OCI-LY3 (cell line): ENCODE results near the gene ZNF662.
"Not testable (repeated sequence)": the region's sequence is repeated elsewhere in the genome, so short reads cannot be mapped to it uniquely, and the experiment has no call there.

Experiments
- H2AFZ ChIP-seq: fragments of 200-600, 300-600 bp; shearing (Covaris generic); 2 replicates; pipeline ENCODE4 v1.6.0; 2014; ENCODE audit warnings: antibody characterized with exemption, low read depth, low read length
- H3K27ac ChIP-seq: fragments of 200-600, 300-600 bp; sonication (generic); 2 replicates; pipeline ENCODE4 v1.5.1; 2014; ENCODE audit warnings: mild to moderate bottlenecking, low read length, moderate library complexity, mixed read lengths
- H3K27me3 ChIP-seq: fragments of 200-600, 300-600 bp; sonication (generic); 2 replicates; pipeline ENCODE4 v1.6.1; 2014; ENCODE audit warnings: low read depth, low read length, mixed read lengths
- H3K36me3 ChIP-seq: fragments of 200-600, 300-600 bp; sonication (generic); replicated peaks from 2 replicates; pipeline ENCODE3; 2014; ENCODE audit warnings: low read depth, low read length, mixed read lengths
- H3K4me1 ChIP-seq: fragments of 300-600, 200-600 bp; sonication (generic); 2 replicates; pipeline ENCODE4 v1.6.1; 2014; ENCODE audit warnings: low read length, mixed read lengths
- H3K4me2 ChIP-seq: fragments of 200-600, 300-600 bp; sonication (generic); 2 replicates; pipeline ENCODE4 v1.6.1; 2014; ENCODE audit warnings: low read length, mixed read lengths
- H3K4me3 ChIP-seq: fragments of 300-600, 200-600 bp; sonication (generic); 2 replicates; pipeline ENCODE4 v1.5.1; 2014; ENCODE audit warnings: antibody characterized with exemption, mild to moderate bottlenecking, low read length, moderate library complexity
- H3K79me2 ChIP-seq: fragments of 300-600, 200-600 bp; shearing (Covaris generic); 2 replicates; pipeline ENCODE4 v1.6.1; 2014; ENCODE audit warnings: mild to moderate bottlenecking, low read length, mixed read lengths
- H3K9ac ChIP-seq: fragments of 300-600, 200-600 bp; shearing (Covaris generic); 2 replicates; pipeline ENCODE4 v1.6.0; 2014; ENCODE audit warnings: mild to moderate bottlenecking, low read length, moderate library complexity
- H3K9me3 ChIP-seq: fragments of 200-600, 300-600 bp; shearing (Covaris generic); 2 replicates; pipeline ENCODE4 v1.6.1; 2014; ENCODE audit warnings: low read length, mixed read lengths; ENCODE audit not compliant: insufficient read depth
- H4K20me1 ChIP-seq: fragments of 200-600, 300-600 bp; sonication (generic); 2 replicates; pipeline ENCODE4 v1.6.1; 2016; ENCODE audit warnings: low read length, mixed read lengths; ENCODE audit not compliant: insufficient read depth
- CTCF ChIP-seq: fragments of 200-600, 300-600 bp; sonication (generic); IDR thresholded peaks from 2 replicates; pipeline ENCODE4 v1.5.1; 2014; ENCODE audit warnings: antibody characterized with exemption, low read length, low read depth
- EZH2phosphoT487 ChIP-seq: fragments of 200-600 bp; shearing (Covaris generic); IDR thresholded peaks from 2 replicates; pipeline ENCODE4 v1.6.1; 2018; ENCODE audit warnings: antibody characterized with exemption, mixed run types, low read depth

Gene ZNF662

GRCh38 chr3:42876940-42877720 lies 28.8 kb upstream of the ZNF662 start:
- peaks cover 5% of the 10 kb centered on the region; the same call in 1 of the 2 replicates for H3K27me3 ChIP-seq
- no peak overlapping the region for H3K4me2 ChIP-seq
- no peak overlapping the region for H3K27ac ChIP-seq
- no peaks in the 10 kb centered on the region for H3K9me3 ChIP-seq
- H2AFZ ChIP-seq = no peak overlapping the region
- peaks cover 9% of the 10 kb centered on the region for H3K4me1 ChIP-seq
- H3K36me3 ChIP-seq = no peaks in the 10 kb centered on the region
- H3K79me2 ChIP-seq = no peaks in the 10 kb centered on the region
- no peak overlapping the region for H3K4me3 ChIP-seq
- H3K9ac ChIP-seq = no peak overlapping the region
- no peaks in the 10 kb centered on the region for H4K20me1 ChIP-seq
- TF ChIP-seq EZH2phosphoT487 (no peak), CTCF (no peak)

- H3K4me3 ChIP-seq = no peak overlapping the region
- no peak overlapping the region for H3K27ac ChIP-seq
- H2AFZ ChIP-seq = no peak overlapping the region
- H3K27me3 ChIP-seq = peaks cover 5% of the 10 kb centered on the region; the same call in 1 of the 2 replicates
- H4K20me1 ChIP-seq = no peaks in the 10 kb centered on the region
- H3K9ac ChIP-seq = no peak overlapping the region
- H3K4me1 ChIP-seq = peaks cover 9% of the 10 kb centered on the region
- H3K79me2 ChIP-seq = no peaks in the 10 kb centered on the region
- H3K4me2 ChIP-seq = no peak overlapping the region
- no peaks in the 10 kb centered on the region for H3K36me3 ChIP-seq
- TF ChIP-seq EZH2phosphoT487 (no peak), CTCF (no peak)
- no peaks in the 10 kb centered on the region for H3K9me3 ChIP-seq
Measured at GRCh38 chr3:42877881-42878280, 28.1 kb upstream of the ZNF662 start.

GRCh38 chr3:42880183-42880582 lies 25.8 kb upstream of the ZNF662 start:
- Histone ChIP-seq H3K9ac (peak overlapping the region; percentile 71; the same call in 1 of the 2 replicates), H3K27ac (no peak overlapping the region), H3K4me2 (peak overlapping the region; percentile 82), H4K20me1 (no peaks in the 10 kb centered on the region), H2AFZ (peak overlapping the region; percentile 81), H3K36me3 (no peaks in the 10 kb centered on the region), H3K9me3 (no peaks in the 10 kb centered on the region), H3K4me3 (peak overlapping the region; percentile 78), H3K79me2 (no peaks in the 10 kb centered on the region), H3K27me3 (no peaks in the 10 kb centered on the region), H3K4me1 (peaks cover 9% of the 10 kb centered on the region)
- no peak for TF ChIP-seq EZH2phosphoT487
- no peak for TF ChIP-seq CTCF

GRCh38 chr3:42880601-42881451 lies 25.1 kb upstream of the ZNF662 start:
- Histone ChIP-seq H3K27ac (no peak overlapping the region), H3K36me3 (no peaks in the 10 kb centered on the region), H4K20me1 (no peaks in the 10 kb centered on the region), H3K4me1 (peaks cover 9% of the 10 kb centered on the region), H3K9me3 (no peaks in the 10 kb centered on the region), H3K4me2 (peak overlapping the region; percentile 82), H3K4me3 (peak overlapping the region; percentile 78), H3K9ac (peak overlapping the region; percentile 71), H2AFZ (peak overlapping the region; percentile 87), H3K27me3 (no peaks in the 10 kb centered on the region), H3K79me2 (no peaks in the 10 kb centered on the region)
- TF ChIP-seq CTCF (peak; percentile 90), EZH2phosphoT487 (no peak)

- H3K9me3 ChIP-seq, H4K20me1 ChIP-seq, H3K4me1 ChIP-seq, H3K79me2 ChIP-seq, H3K4me2 ChIP-seq, H2AFZ ChIP-seq, H3K36me3 ChIP-seq, H3K27ac ChIP-seq, H3K27me3 ChIP-seq, H3K4me3 ChIP-seq, H3K9ac ChIP-seq: not testable (repeated sequence)
Measured at GRCh38 chr3:42883251-42883930, 22.6 kb upstream of the ZNF662 start.
